Non-pigmented ciliary epithelial cell (primary cell): ENCODE data around the gene SNAI3.
"Not testable (repeated sequence)": the region's sequence is repeated elsewhere in the genome, so short reads cannot be mapped to it uniquely, and the experiment has no call there.

Source experiments
- DNase-seq: peaks from one replicate; pipeline ENCODE4 v3.0.0-alpha.2; 2010; ENCODE audit warnings: low read depth

SNAI3 gene

DNA sequence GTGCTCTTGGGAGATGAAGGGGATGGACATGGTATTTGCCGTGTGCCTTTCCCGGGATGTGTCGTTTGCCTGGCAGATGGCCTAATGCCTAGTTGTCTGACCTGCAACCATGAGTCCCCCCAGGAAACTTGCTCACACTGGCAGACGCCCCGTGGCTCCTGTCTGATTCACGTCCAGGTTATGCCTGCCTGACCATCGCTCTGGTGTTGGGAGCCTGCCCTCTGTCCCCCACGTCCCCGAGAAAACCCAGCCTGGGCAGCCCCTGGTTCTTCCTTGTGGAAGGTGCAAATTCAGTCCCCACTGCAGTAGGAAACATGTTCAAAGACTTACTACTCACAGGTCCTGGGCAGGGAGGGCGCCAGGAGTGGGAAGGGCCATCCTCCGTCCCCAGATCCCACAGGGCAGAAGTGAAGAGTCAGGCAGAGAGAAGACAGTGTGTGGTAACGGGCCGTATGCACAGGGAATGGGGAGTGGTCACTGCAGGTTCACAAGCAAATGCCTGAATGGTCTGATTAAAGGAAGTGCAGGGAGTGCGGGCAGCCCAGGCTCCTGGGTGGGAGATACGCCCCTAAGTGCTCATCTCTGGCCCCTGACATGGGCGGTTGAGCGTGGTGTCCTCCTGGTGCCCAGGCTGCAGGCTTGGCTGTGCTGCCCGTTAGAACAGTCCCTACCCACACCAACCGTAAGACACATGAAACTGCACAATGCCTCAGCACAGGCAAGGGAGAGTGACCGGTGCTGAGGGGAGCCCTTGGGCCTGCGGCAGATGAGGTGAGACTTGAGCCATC is 4.2 kb upstream of the SNAI3 start:
- no peak for DNase-seq

DNA sequence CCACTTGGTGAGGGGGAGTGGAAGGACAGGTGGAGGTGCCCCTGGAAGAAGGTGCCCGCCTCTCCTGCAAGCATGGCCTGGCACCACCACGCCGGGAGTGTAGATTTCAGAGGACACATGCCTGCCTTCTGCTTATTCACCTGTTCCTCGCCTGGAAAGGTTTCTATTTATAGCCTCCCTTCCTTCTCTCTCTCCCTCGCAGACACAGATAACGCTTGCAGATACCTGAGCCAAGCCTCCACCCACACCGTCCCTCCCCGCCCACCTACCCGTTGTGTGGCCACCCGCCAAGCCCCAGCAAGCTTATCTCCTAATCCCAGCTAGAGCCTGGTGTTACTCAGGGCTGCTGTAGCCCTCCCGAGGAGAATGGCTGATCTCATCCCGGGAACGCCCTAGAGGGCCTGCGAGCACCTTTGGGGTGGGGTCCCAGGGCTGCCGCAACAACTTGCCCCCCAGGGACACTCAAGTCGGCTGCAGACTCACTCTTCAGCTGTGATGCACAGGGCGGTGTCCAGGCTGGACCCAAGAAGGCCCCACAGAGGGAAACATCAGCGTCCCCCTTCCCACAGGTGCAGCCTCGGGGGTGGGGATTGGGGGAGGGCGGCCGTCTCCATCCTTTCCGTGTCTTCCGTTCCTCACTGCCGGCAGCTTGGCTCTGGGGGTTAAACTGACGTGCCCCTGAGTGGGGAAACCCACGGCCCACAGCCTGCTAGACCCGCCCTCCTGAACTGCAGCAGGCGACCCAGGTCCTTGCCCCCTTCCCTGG is 1.9 kb upstream of the SNAI3 start:
- no peak for DNase-seq

DNA sequence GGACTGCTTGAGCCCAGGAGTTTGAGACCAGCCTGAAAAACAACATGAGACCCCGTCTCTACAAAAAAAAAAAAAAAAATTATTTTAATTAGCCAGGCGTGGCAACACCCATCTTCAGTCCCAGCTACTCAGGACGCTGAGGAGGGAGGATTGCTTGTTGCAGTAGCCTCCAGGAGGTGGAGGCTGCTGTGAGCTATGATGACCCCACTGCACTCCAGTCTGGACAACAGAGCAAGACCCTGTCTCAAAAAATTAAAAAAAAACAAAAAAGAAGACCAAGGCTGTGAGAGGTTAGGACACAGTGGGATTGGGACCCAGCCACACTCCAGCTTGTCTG is 1.3 kb upstream of the SNAI3 start:
- DNase-seq = no peak

DNA sequence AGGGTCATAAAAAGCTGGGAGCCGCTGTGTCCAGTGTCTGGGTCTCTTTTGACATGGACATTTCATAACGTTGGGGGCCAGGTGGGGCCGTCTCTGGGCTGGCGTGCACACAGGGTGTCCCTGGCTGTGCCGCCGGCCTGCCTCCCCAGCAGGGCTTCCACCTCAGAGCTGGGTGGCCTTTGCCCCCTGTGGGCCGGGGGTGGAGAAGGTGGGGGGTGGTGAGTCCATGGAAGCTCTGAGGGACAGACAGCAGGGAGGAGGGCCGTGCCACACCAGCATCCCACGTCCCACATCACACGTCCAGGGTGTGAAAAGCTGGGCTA is 908 bp upstream of the SNAI3 start:
- no peak for DNase-seq

DNA sequence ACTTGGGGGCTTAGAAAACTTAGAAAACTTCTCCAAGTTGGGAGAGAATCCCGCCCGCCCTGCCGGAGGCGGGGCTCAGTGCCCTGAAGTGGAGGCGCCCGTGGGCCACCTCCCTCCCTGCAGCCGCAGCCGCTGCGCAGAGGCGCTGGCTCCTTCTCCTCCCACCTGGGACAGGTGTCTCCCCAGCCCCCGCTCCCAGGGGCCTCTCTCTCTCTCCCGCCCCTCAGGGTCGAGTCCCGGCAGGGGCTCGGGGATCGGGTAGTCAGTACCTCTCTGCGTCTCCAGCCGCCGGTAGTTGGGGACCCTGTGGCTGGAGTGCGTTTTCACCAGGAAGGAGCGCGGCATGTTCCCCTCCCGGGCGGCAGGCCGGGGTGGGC is 257 bp downstream of the SNAI3 start:
- DNase-seq = no peak

DNA sequence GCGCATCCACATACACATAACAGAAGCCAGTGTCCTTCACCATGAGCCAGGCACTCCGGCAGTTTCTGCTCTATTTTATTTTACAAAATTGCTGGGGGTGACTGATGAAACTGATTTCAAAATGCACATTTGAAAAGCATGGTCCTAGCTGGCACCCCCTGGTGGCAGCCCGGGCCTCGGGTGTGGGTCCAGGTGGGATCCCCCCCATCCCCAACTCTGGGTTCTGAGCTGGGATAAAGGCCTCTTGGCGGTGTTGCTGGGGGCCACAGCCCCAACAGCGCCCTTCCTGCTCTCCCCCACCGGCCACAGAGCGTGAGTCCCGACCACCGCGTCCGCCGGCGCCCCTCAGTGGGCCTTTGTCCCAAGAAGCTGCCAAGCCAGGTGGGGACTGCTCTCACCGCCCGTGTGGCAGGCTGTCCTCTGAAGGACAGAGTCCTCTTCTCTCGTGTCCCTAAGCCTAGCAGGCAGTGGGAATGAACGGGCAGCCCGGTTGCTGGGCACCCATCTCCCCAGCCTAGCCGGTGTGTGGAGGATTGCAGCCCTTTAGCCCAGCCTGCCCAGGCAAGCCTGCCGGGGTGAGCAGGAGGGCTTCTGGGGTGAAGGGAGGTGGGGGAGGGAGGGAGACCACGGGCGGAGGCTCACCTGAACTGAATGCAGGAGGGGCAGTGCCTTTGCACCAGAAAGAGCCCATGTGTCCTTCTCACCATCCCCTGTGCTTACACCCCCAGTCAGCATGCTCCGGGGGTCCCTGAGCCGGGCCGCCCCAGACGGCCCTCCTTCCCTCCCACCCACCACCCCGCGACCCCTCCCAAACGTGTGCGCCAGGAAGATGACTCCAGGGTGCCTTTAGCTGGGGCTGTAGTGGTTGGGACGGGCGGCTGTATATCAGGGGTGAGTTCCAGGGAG is 898 bp downstream of the SNAI3 start:
- DNase-seq = no peak

DNA sequence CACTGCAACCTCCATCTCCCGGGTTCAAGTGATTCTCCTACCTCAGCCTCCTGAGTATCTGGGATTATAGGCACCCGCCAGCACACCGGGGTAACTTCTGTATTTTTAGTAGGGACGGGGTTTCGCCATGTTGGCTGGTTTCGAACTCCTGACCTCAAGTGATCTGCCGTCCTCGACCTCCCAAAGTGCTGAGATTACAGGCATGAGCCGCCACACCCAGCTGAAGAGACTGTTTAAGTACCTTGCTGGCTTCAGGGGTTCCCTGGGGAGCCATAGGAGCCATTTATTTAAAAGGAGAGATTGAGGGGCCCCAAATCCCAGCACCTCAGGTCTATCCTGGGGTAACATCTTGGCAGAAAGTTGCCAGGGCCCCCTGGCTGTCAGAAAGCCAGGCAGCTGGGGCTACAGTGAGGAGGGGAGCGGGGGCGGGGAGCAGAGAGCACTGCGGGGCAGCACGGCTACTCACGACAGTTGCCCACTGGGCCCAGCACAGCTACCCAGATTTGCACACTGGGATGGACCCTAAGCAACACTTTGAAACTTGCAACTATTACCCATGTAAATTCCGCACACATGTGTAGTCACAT is 1.6 kb downstream of the SNAI3 start:
- DNase-seq = no peak

DNA sequence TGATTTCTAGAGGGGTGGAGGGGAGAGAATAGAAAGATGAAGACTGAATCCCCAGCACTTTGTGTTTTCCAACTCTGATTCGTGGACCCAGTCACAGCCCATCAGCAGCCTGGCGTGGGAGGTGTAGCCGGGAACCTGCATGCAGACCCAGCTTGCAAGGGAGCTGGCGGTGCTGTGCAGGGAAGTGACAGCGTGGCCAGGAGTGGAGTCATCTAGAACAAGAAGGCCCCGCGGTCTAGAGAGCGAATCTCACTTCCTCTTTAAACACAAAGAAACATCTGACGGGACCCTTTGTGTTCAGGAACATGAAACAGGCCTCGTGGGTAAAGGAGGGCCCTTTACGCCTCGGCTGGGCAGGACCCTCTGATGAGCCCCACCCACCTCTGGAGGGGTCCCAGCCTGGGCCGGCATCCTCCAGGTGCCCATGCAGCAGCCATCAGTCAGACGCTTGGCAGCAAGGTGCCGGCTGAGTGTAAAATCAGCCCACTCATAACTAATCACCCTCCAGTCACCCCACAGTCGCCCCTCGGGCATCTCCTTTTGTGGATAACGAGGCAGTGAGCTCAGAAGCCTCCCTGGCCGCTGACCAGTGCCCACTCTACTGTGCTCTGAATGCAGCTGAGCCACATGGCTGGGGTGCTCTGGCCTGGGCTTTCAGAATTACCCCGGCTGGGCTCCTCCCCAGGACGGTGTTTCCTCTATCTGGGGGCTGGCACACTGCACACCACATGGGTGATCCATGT is 4.4 kb downstream of the SNAI3 start:
- no peak for DNase-seq

DNA sequence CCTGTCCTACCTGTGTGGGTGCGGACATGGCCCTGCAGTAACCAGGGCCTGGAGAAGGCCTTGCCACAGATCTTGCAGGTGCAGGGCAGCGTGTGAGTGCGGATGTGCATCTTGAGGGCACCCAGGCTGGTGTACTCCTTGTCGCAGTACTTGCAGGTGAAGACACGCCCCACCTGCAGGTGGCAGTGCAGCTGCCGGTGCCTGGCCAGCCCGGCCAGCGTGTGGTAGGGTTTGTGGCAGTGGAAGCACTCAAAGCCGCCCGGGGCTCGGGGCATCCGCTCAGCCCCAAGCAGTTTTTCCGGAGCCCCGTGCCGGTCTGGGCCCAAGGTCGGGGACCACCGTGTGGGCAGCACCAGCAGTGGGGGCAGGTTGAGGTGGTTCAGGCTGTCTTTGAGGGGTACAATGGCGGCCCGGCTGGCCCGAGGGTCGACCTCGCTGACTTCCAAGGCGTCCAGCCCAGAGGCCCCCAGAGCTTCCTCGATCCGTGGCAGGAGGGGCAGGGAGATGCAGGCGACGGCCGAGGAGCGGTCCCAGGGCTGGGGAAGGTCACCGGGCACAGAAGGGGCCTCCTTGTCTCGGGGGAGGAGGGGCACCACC is 5.1 kb downstream of the SNAI3 start:
- DNase-seq = no peak

DNA sequence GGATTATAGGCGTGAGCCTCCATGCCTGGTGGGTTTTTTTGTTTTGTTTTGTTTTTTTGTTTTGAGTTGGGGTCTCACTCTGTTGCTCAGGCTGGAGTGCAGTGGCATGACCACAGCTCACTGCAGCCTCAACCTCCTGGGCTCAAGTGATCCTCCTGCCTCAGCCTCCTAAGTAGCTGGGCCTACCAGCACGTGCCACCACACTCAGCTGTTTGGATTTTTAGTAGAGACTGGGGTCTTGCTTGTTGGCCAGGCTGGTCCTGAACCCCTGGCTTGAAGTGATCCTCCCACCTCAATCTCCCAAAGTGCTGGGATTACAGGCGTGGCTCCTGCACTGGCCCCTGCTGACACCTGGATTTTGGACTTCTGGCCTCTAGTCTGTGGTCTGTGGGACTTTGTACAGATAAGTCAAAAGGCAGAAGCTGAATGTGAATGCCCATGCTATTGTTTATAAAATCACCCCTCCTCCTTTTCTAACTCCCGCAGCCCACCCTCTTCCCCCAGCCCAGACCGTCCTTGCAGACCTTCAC is 5.7 kb downstream of the SNAI3 start:
- no peak for DNase-seq

DNA sequence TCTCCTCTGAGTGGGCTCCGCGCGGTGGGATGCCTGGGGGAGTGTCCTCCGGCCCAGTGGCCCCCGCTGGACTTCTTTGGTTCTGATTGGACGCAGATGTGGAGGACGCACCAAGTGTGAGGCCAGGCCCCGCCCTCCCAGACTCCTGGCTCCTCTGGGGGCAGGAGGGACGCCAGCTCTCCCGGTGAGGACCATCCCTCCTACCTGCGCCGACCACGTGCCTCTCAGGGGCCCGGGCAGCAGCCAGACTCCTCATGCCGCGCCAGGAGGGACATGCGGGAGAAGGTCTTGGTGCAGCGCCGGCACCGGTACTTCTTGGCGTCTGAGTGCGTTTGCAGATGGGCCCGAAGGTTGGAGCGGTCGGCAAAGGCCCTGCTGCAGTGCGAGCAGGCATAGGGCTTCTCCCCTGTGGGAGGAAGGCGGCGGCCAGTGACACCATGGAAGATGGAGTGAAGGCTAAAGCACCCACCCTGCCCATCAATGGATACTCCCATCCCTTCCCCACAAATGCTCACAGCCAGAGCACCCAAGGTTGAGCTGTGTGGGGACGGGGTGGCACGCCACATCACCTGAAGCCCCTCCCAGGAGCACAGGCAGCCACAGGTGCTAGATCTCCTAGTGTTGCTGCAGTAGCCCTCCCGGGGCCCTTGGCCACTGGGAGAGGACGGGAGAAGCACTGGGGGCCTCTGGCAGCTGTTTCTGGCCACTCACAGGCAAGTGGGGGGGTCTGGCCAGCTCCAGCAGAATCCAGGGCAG is 7.9 kb downstream of the SNAI3 start:
- DNase-seq = no peak

DNA sequence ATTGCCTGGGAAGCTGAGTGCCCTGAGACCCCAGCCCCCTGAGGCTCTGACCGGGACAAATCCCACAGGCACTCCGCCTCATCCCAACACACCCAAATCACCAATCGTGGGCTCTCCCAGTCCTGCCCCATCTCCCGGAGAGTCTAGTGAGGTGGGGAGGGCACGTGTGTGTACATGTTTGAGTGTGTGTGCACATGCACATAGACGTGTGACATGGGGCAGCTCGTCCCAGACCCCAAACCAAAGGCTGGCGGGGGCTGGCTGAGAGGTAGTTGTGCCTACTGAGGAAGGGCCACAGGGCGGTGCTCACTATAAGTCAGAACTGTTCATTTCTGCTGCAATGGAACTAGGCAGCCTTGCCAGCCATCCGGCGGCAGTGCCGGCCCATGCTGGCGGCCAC is 8.6 kb downstream of the SNAI3 start:
- DNase-seq = no peak

DNA sequence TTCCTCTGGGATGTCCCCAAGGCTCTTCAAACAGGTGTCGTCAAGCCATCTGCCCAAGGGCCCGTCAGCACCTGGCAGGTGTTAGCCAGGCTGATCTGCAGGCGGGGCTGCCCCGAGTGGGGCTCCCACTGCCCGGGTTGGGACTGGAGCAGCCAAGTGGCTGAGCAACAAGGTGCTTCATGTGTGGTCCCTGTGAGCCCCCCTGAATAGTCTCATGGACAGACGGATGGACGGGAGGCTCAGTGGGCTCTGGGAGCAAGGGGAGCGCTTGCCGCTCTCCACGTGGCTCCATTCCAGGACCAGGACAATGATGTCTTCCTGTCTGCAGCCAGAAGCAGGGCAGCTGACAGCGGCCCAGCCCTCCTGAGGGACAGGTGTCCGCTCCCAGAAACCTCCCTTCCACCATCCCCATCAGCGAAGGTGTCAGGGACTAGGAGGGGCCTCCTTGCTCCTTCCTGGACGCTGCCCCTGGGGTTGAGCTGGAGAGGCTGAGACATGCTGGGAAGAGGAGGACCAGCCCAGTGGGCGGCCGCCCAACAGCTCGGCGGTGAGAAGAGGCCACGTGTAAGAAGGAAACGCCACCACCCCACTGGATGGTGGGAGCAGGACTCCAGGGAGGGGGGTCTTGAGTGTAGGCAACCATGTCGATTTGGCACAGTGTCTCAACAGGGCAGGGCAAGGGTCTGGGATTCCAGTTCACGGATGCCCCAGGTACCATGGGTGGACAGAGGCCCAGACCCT is 9.6 kb downstream of the SNAI3 start:
- no peak for DNase-seq

DNA sequence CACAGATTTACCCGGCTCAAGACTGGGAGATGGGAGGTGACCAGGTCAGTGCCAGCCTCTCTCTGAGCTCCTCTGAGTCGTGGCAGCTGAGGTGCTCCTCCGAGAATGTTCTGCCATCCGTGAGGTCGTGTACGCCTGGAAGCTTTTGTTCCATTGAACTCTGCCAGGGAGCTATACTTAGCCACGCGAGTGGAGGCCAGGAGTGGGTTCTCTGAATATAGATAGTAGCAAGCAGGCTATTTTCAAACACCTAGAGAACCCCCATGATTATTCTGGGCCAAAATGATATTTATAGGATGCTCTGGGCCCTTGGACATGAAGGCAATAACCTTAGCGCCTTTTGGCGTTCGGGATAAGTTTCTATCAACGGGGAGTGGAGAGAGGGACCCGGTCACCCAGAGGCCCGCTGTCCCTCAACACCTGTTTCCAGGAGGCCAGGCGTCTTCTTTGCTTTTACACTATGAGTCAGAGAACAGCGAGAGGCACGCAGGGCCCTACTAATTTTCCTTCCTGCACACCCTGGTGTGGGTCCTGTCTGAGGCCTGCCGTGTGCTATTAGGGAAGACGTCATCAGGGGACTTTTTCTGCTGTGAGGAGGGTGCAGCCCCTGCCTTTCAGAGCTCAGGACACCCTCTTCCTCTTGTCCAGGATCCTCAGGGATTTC is 12.5 kb downstream of the SNAI3 start:
- no peak for DNase-seq

DNA sequence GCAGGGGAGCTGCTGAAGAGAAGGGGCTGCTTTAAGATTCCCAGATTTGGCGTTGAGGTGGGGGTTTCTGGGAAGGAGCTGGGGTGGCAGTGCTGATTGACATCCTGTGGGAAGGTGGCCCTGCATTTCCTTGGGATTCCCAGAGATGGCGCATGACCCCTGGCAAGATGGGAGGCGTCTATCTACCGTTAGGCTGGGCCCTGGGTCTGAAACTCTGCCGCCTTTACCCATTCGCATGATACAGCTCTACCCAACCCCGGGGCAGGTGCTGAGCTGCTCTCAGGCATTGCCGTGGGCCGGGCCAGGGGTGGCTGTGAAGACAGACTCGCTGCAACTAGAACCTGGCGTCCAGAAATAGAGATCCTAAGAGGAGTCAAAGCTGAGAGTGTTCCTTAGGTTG is 13.5 kb downstream of the SNAI3 start:
- DNase-seq = no peak

DNA sequence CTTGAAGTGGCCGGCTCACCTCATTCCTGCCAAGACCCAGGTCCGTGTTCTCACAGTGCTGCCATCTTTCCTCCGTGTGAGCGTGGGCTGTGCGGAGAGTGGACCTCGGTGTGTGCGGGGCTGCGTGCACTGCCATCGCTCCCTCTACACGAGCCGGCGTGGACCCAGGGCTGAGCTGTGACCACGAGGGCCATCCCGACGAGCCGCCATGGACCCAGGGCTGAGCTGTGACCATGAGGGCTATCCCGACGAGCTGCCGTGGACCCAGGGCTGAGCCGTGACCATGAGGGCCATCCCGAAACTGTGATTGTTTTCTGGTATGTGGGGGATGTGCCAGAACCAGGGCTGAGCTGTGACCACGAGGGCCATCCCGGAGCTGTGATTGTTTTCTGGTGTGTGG is 14.5 kb downstream of the SNAI3 start:
- DNase-seq = no peak

DNA sequence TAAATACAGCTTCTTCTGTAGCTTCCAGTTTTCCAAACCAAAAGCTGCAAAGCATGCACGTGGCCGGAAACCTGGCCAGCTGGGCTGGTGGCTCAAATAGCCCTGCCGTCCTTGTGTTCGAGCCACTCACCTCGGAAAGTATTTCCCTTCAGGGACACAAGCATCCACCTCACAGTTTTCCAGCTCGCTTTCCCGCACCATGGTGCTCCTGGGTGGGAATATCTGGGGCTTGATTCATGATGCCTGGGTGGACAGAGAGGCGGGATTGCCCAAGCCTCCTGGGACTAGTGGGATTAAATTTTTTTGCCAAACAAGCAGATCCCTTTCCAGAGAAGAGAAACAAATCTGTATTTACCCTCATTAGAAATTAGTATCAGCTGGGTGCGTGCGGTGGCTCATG is 16.3 kb downstream of the SNAI3 start:
- DNase-seq = no peak

DNA sequence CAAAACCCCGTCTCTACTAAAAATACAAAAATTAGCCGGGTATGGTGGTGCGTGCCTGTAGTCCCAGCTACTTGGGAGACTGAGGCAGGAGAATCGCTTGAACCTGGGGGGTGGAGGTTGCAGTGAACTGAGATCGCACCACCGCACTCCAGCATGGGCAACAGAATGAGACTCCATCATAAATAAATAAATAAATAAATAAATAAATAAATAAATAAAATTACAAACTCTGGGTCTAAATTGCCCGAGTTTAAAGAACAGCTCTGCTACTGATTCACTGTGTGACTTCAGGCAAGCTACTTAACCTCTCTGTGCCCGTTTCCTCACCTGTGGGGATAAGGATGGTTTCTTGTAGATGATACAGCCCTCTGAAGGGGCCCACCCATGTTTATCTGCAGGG is 16.8 kb downstream of the SNAI3 start:
- DNase-seq = not testable (repeated sequence)

DNA sequence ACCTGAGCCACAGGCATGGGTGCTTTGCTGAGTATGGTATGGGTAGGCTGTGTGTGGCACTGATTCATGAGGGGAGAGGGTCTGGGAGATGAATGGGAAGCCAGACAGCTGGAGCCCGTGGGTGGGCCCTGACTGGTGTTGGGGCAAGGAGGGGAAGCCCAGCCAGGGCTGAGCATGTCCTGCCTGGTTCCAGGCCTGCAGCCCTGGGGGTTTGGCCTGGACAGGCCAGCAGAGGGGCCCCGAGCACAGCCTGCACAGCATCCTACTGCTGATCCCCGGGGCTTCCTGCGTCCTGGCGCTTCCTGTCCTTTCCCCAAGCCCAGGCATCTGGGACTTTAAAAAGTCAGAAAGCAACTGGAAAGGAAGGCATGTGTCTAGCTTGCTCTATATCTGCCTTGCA is 18.8 kb downstream of the SNAI3 start:
- no peak for DNase-seq
